Activated CD8-positive, alpha-beta memory T cell treated with anti-CD3 and anti-CD28 coated beads, Interleukin-2, amount 50 U/mL, for 1 hour (primary cell): ENCODE results near the gene BOK.
"Not testable (repeated sequence)": the region's sequence is repeated elsewhere in the genome, so short reads cannot be mapped to it uniquely, and the experiment has no call there.

Source experiments
- DNase-seq: peaks from one replicate; pipeline ENCODE4 v3.0.0-alpha.2; 2020; ENCODE audit errors: extremely low read depth

BOK gene, protein sequence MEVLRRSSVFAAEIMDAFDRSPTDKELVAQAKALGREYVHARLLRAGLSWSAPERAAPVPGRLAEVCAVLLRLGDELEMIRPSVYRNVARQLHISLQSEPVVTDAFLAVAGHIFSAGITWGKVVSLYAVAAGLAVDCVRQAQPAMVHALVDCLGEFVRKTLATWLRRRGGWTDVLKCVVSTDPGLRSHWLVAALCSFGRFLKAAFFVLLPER

DNA sequence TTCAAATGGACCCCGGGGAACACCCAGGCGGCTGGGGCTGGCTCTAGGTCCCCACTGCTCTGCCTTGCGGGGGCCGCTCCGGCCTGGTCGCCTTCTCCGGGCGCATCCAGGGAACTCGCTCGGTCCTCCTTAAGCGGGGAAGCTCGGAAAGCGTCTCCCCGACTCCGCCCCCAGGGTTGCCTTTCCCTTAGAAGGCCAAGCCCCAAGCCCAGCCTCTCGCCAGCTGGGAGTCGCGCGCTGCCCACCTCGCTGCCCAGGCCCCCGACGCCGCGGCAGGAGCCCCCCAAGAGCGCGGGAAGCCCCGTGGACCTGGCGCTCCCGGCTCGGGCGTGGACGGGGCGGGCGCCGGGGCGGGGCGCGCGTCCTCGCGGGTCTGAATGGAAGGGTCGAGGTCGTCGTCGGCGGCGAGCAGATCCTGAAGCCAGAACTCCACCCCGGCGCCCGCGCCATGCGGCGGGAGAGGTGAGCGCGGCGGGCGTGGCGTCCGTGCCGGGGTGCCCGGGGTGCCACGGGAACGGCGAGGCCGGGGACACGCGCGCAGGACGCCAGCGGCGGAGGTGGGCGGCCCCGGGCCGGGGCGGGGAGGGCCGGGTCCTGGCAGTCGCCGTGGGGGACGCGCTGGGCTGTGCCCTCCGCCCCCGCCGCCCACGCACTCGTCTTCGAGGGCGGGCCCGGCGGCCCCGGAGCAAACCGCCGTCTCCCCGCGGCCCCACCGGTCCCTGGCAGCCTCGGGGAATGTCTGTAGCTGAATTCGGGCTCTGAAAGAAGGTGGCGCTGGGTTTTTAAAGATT, at the start of gene BOK:
Gene BOK, plus strand, starts transcription at position 214 of the 791 bp plus-strand sequence. CDS start 739 bp downstream, outside the sequence.
- no peak for DNase-seq

GRCh38 chr2:241509155-241509784, 49.3 kb upstream of the BOK start:
- DNase-seq = no peak

DNA sequence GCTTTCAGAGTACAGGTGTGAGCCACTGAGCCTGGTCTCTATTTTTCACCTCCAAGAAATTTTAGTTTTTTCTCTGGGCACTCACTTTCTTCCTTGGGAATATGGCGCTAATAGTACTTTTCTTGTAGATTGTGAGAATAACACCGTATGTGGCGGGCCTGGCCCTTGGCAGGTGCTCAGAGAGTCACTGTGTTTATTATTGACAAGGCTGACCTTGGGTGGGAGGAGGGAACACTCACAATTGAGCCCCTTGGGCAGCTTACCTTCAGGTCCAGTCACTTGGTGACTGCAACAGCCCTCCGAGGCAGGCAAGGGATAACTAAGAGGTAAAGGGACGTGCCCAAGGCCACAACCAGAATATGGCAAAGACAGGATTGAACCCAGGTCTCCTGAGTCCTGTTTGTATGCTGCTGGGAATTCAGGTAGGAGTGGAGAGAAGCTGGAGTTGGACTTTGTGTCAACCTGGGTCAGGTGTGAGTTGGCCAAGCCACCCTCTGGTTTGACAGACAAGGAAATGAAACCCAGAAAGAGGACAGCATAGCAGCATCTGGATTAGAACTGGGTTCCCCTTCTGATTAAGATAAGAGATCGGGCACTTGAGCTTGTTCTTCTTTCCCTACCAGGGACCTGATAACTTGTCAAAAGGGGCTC, 47.3 kb upstream of the BOK start:
- DNase-seq = no peak

- DNase-seq = no peak
Observed at GRCh38 chr2:241514553-241514952, 44.0 kb upstream of the BOK start.

- DNase-seq = no peak
Observed at GRCh38 chr2:241514986-241515737, 43.4 kb upstream of the BOK start.

DNA sequence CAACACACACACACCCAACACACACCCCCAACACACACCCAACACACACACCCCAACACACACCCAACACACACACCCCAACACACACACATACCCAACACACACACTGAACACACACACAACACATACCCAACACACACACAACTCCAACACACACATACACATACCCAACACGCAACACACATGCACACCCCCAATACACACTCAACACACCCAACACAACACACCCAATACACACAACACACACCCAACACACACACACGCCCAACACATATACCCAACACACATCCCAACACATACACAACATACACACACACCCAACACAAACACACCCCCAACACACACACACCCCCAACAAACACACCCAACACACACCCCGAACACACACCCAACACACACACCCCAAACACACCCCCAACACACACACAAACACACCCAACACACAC, 42.0 kb upstream of the BOK start:
- DNase-seq = no peak

DNA sequence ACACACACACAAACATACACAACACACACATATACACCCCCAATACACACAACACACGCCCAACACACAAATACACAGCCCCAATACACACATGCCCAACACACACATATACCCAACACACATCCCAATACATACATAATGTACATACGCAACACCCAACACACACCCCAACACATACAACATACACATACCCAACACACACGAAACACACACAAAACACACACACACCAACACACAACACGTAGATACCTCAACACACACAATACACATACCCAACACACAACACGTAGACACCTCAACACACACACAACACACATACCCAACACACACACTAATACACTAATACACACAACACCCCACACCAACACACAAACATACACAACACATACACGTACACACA, 41.2 kb upstream of the BOK start:
- DNase-seq = no peak

DNA sequence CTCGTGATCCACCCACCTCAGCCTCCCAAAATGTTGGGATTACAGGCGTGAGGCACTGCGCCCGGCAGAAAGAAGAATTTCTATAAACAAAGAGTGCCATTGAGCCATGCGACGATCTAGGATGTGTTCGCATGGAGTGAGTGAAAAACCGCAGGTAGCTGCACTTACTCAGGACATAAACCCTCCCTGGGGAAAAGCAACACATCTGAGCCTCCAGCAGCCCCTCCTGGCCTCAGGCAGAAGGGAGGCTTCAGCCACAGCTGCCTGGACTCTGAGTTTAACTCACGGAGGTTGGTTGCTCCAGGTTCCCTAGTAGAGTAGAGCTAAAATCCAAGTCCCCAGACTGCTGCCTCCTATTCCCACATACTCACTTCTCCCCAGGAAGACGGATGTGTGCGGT, 38.9 kb upstream of the BOK start:
- DNase-seq = no peak

GRCh38 chr2:241522477-241522876, 36.1 kb upstream of the BOK start:
- DNase-seq = no peak

DNA sequence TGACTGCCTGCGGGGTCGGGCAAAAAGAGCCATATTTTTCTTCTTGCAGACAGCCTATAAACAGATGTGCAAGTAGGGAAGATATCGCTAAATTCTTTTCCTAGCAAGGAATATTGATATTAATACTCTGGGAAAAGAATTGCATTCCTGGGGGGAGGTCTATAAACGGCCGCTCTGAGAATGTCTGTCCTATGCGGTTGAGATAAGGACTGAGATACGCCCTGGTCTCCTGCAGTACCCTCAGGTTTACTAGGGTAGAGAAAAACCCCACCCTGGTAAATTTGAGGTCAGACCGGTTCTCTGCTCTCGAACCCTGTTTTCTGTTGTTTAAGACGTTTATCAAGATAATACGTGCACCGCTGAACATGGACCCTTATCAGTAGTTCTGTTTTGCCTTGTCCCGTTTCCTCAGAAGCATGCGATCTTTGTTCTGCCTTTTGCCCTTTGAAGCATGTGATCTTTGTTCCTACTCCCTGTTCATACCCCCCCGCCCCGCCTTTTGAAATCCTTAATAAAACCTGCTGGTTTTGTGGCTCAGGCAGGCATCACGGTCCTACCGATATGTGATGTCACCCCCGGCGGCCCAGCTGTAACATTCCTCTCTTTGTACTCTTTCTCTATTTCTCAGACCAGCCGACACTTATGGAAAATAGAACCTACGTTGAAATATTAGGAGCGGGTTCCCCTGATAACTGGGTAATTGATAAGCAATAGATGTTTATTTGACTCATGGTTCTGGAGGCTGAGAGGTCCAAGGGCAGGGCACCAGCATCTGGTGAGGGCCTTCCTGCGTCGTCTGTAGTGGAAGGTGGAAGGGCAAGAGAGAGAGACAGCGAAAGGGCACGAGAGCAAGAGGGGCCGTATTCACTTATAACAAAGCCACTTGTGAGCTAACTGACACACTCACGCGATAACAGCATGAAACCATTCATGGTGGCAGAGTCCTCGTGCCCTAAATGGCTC, 32.4 kb upstream of the BOK start:
- DNase-seq = not testable (repeated sequence)

GRCh38 chr2:241530571-241530970, 28.0 kb upstream of the BOK start:
- no peak for DNase-seq

DNA sequence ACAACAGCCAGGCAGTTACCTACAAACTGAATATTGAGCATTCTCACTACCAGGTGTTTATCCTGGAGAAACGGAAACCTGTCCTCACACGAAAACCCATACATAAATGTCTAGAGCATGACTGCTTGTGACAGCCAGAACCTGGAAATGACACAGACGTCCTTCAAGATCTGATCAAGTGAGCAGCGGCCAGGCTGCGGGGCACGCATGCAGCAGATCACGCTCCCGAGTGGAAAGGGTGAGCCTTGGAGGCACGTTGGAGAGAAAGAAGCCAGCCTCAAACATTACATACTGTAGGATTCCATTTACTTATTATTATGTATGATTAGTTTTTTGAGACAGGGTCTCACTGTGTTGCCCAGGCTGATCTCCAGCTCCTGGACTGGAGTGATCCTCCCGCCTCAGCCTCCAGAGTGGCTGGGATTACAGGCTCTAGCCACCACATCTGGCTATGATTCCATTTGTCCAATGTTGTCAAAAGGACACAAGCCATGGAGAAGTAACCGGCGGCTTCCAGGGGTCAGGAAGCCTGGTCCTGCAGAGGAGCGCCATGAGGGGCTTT, 27.3 kb upstream of the BOK start:
- DNase-seq = no peak

GRCh38 chr2:241532168-241532567, 26.4 kb upstream of the BOK start:
- DNase-seq = no peak

GRCh38 chr2:241532733-241533601, 25.6 kb upstream of the BOK start:
- DNase-seq = no peak

- no peak for DNase-seq
Observed at GRCh38 chr2:241534293-241534692, 24.3 kb upstream of the BOK start.

- DNase-seq = no peak
Observed at GRCh38 chr2:241534701-241535375, 23.7 kb upstream of the BOK start.

GRCh38 chr2:241535871-241536655, 22.5 kb upstream of the BOK start:
- DNase-seq = no peak
